Skeletal muscle cell (primary cell): ENCODE measurements around the gene L1CAM.
"Not testable (repeated sequence)": the region's sequence is repeated elsewhere in the genome, so short reads cannot be mapped to it uniquely, and the experiment has no call there.

ENCODE experiments used
- DNase-seq: peaks from one replicate; pipeline ENCODE4 v3.0.0-alpha.2; 2010; ENCODE audit warnings: low read depth
- H3K4me3 ChIP-seq: 2 replicates; pipeline ENCODE4 v1.5.1; 2011; ENCODE audit warnings: low read depth, mild to moderate bottlenecking, control low read depth, low read length, moderate library complexity

Gene L1CAM

GRCh38 chrX:153844509-153845082 is 41.4 kb downstream of the L1CAM start:
- no peak overlapping the region for H3K4me3 ChIP-seq
- no peak for DNase-seq

GRCh38 chrX:153836921-153837320 is 49.1 kb downstream of the L1CAM start:
- no peak overlapping the region for H3K4me3 ChIP-seq
- no peak for DNase-seq

GRCh38 chrX:153832728-153833127 is 53.2 kb downstream of the L1CAM start:
- DNase-seq: no peak
- no peak overlapping the region for H3K4me3 ChIP-seq

- no peak overlapping the region for H3K4me3 ChIP-seq
- no peak for DNase-seq
Measured at GRCh38 chrX:153831429-153832150, 54.4 kb downstream of the L1CAM start.

- H3K4me3 ChIP-seq: no peak overlapping the region
- no peak for DNase-seq
Measured at GRCh38 chrX:153830640-153831428, 55.1 kb downstream of the L1CAM start.

- peak within 1 kb of the TSS; percentile 20 for H3K4me3 ChIP-seq
- no peak for DNase-seq
Measured at GRCh38 chrX:153829799-153830639, 56.0 kb downstream of the L1CAM start, which contains the start of gene PDZD4. TSS of gene PDZD4 (minus strand) at chrX:153830544. CDS start at chrX:153830298, 246 bp downstream.

GRCh38 chrX:153829549-153829798 is 56.5 kb downstream of the L1CAM start:
- no peak for DNase-seq
- H3K4me3 ChIP-seq: no peak overlapping the region

- H3K4me3 ChIP-seq: no peak overlapping the region
Measured at GRCh38 chrX:153828723-153829548, 57.0 kb downstream of the L1CAM start.

GRCh38 chrX:153828308-153828707 is 57.7 kb downstream of the L1CAM start:
- no peak for DNase-seq
- H3K4me3 ChIP-seq: no peak overlapping the region

More at GRCh38 chrX:153828723-153829548, 57.0 kb downstream of the L1CAM start:
- DNase-seq: no peak

- no peak for DNase-seq
- H3K4me3 ChIP-seq: no peak overlapping the region
Measured at GRCh38 chrX:153827903-153828302, 58.1 kb downstream of the L1CAM start.

- DNase-seq: no peak
- no peak overlapping the region for H3K4me3 ChIP-seq
Measured at GRCh38 chrX:153827016-153827415, 59.0 kb downstream of the L1CAM start.

- no peak for DNase-seq
Measured at GRCh38 chrX:153825042-153825441, 60.9 kb downstream of the L1CAM start.

GRCh38 chrX:153824348-153824747 is 61.6 kb downstream of the L1CAM start:
- no peak for DNase-seq
- H3K4me3 ChIP-seq: no peak overlapping the region

More at GRCh38 chrX:153825042-153825441, 60.9 kb downstream of the L1CAM start:
- no peak overlapping the region for H3K4me3 ChIP-seq

GRCh38 chrX:153821066-153821465 is 64.9 kb downstream of the L1CAM start:
- DNase-seq: no peak

GRCh38 chrX:153820601-153821000 is 65.4 kb downstream of the L1CAM start:
- DNase-seq: no peak
- H3K4me3 ChIP-seq: no peak overlapping the region

More at GRCh38 chrX:153821066-153821465, 64.9 kb downstream of the L1CAM start:
- H3K4me3 ChIP-seq: no peak overlapping the region

GRCh38 chrX:153819384-153820040 is 66.5 kb downstream of the L1CAM start:
- DNase-seq: no peak
- peak overlapping the region; percentile 32 for H3K4me3 ChIP-seq

- DNase-seq: no peak
- peak overlapping the region; percentile 32 for H3K4me3 ChIP-seq
Measured at GRCh38 chrX:153818571-153819383, 67.2 kb downstream of the L1CAM start.

- H3K4me3 ChIP-seq, DNase-seq: not testable (repeated sequence)
Measured at GRCh38 chrX:153818064-153818463, 67.9 kb downstream of the L1CAM start.
